ENCODE data around the gene CXorf58.
"Not testable (repeated sequence)": the region's sequence is repeated elsewhere in the genome, so short reads cannot be mapped to it uniquely, and the experiment has no call there.

Gene CXorf58

GRCh38 chrX:23888887-23889501 is 18.8 kb upstream of the CXorf58 start:
- DNase-seq (ENCODE audit: low read depth): no peak
- TF ChIP-seq CTCF (IDR thresholded peaks at IDR 0.05; ENCODE audit: low read depth, low read length, missing control alignments): no peak

GRCh38 chrX:23890933-23891332 is 16.9 kb upstream of the CXorf58 start:
- no peak overlapping the region for H3K4me3 ChIP-seq (ENCODE audit: low read depth, low read length)
- TF ChIP-seq CTCF (IDR thresholded peaks at IDR 0.05; ENCODE audit: low read depth, low read length, missing control alignments): no peak
- DNase-seq (ENCODE audit: low read depth): no peak

More at GRCh38 chrX:23888887-23889501, 18.8 kb upstream of the CXorf58 start:
- H3K4me3 ChIP-seq (ENCODE audit: low read depth, low read length): no peak overlapping the region

GRCh38 chrX:23894993-23895392 is 12.8 kb upstream of the CXorf58 start:
- not testable (repeated sequence) for H3K4me3 ChIP-seq (ENCODE audit: low read depth, low read length); DNase-seq (ENCODE audit: low read depth)

- H3K4me3 ChIP-seq (ENCODE audit: low read depth, low read length); DNase-seq (ENCODE audit: low read depth): not testable (repeated sequence)
Measured at GRCh38 chrX:23896539-23896938, 11.3 kb upstream of the CXorf58 start.

GRCh38 chrX:23896981-23897380 is 10.8 kb upstream of the CXorf58 start:
- TF ChIP-seq CTCF (IDR thresholded peaks at IDR 0.05; ENCODE audit: low read depth, low read length, missing control alignments): no peak
- no peak overlapping the region for H3K4me3 ChIP-seq (ENCODE audit: low read depth, low read length)
- no peak for DNase-seq (ENCODE audit: low read depth)

- TF ChIP-seq CTCF (IDR thresholded peaks at IDR 0.05; ENCODE audit: low read depth, low read length, missing control alignments): no peak
- DNase-seq (ENCODE audit: low read depth): no peak
- H3K4me3 ChIP-seq (ENCODE audit: low read depth, low read length): no peak overlapping the region
Measured at GRCh38 chrX:23898412-23898959, 9.3 kb upstream of the CXorf58 start.

GRCh38 chrX:23900220-23900797 is 7.5 kb upstream of the CXorf58 start:
- no peak for TF ChIP-seq CTCF (IDR thresholded peaks at IDR 0.05; ENCODE audit: low read depth, low read length, missing control alignments)
- no peak for DNase-seq (ENCODE audit: low read depth)
- H3K4me3 ChIP-seq (ENCODE audit: low read depth, low read length): no peak overlapping the region

GRCh38 chrX:23901060-23901459 is 6.7 kb upstream of the CXorf58 start:
- no peak for DNase-seq (ENCODE audit: low read depth)
- no peak for TF ChIP-seq CTCF (IDR thresholded peaks at IDR 0.05; ENCODE audit: low read depth, low read length, missing control alignments)
- no peak overlapping the region for H3K4me3 ChIP-seq (ENCODE audit: low read depth, low read length)
